Endodermal cell (in vitro differentiated cells): ENCODE results near the gene GSG1L. TPM values are rescaled to one million over a fixed set of nuclear protein-coding genes. Genes with fewer than 3 reads are reported as not detected.

Source experiments
- DNase-seq: peaks from one replicate; pipeline ENCODE4 v3.0.0-alpha.2; 2017
- H3K27ac ChIP-seq: 2 replicates; pipeline ENCODE4 v1.5.1; 2013; ENCODE audit warnings: mild to moderate bottlenecking, low read depth, low read length, moderate library complexity
- H3K27me3 ChIP-seq: 2 replicates; pipeline ENCODE4 v1.6.1; 2013; ENCODE audit warnings: mild to moderate bottlenecking, low read length, moderate library complexity; ENCODE audit not compliant: insufficient read depth, control insufficient read depth, poor library complexity, severe bottlenecking
- H3K36me3 ChIP-seq: 2 replicates; pipeline ENCODE4 v1.7.0; 2013; ENCODE audit warnings: mild to moderate bottlenecking, low read length, moderate library complexity; ENCODE audit not compliant: control insufficient read depth, insufficient read depth
- H3K4me1 ChIP-seq: one replicate; pipeline ENCODE4 v1.7.0; 2013; ENCODE audit warnings: low read length; ENCODE audit not compliant: control insufficient read depth, insufficient read depth
- H3K4me3 ChIP-seq: 2 replicates; pipeline ENCODE4 v1.5.1; 2013; ENCODE audit warnings: mild to moderate bottlenecking, low read length, moderate library complexity
- H3K9ac ChIP-seq: 2 replicates; pipeline ENCODE4 v1.6.1; 2013; ENCODE audit warnings: mild to moderate bottlenecking, low read length, moderate library complexity; ENCODE audit not compliant: poor library complexity, severe bottlenecking; ENCODE audit errors: extremely low read depth
- H3K9me3 ChIP-seq: 2 replicates; pipeline ENCODE4 v1.6.1; 2013; ENCODE audit warnings: mild to moderate bottlenecking, low read length, moderate library complexity; ENCODE audit not compliant: control insufficient read depth
- H3K27ac Mint-ChIP-seq: 2 replicates; pipeline ENCODE4 v1.8.0; 2020; ENCODE audit warnings: mixed read lengths
- H3K27me3 Mint-ChIP-seq: 2 replicates; pipeline ENCODE4 v1.8.0; 2021; ENCODE audit warnings: mild to moderate bottlenecking, mixed read lengths; ENCODE audit not compliant: insufficient read depth
- H3K36me3 Mint-ChIP-seq: 2 replicates; pipeline ENCODE4 v1.8.0; 2020; ENCODE audit warnings: low read depth, mixed read lengths
- H3K4me1 Mint-ChIP-seq: 2 replicates; pipeline ENCODE4 v1.8.0; 2020; ENCODE audit warnings: mixed read lengths
- H3K4me3 Mint-ChIP-seq: 2 replicates; pipeline ENCODE4 v1.8.0; 2020; ENCODE audit warnings: mild to moderate bottlenecking, moderate library complexity, mixed read lengths
- H3K9me3 Mint-ChIP-seq: 2 replicates; pipeline ENCODE4 v1.8.0; 2020; ENCODE audit warnings: mild to moderate bottlenecking, mixed read lengths
- CTCF ChIP-seq: fragments of 200-600 bp; sonication (generic); conservative IDR thresholded peaks from 2 replicates; pipeline ENCODE4 v1.5.0; 2021; ENCODE audit warnings: antibody characterized with exemption, mild to moderate bottlenecking
- WGBS, 2 experiments: methylation state at CpG; one replicate each; pipeline versions ENCODE4 v1.1.5 to v1.1.7; 2013; ENCODE audit warnings: missing lambda C conversion rate in 2 of 2, mixed read lengths in 1 of 2; ENCODE audit not compliant: insufficient coverage in 1 of 2, insufficient read length in 1 of 2; 5-methylcytosine and 5-hydroxymethylcytosine counted together
- total RNA-seq, 2 donors: library from RNA; stranded (reverse); fragmentation: NEBNext Ultra II Directional in 1 of 2; extraction: Animal tissue kit (Norgen Biotek cat#: 25700) in 1 of 2; gene quantifications; 2 replicates in 1 of 2; 3 replicates in 1 of 2; pipeline ENCODE4 v1.2.1, GENCODE V29; 2021

Gene GSG1L
- total RNA-seq, 2 donors from 2014 or later = 0.24 TPM; not detected in 1

- H3K4me3 Mint-ChIP-seq = no peak overlapping the region
- H3K9me3 Mint-ChIP-seq = no peaks in the 10 kb centered on the region
- 66 to 72% methylated on average over 2 of the region's 2 CpGs for WGBS, 2 experiments
- no peaks in the 10 kb centered on the region for H3K4me1 Mint-ChIP-seq
- no peaks in the 10 kb centered on the region for H3K27me3 Mint-ChIP-seq
- no peaks in the 10 kb centered on the region for H3K27me3 ChIP-seq
- no peak overlapping the region for H3K27ac ChIP-seq
- no peak overlapping the region for H3K27ac Mint-ChIP-seq
- H3K4me3 ChIP-seq = no peak overlapping the region
- no peaks in the 10 kb centered on the region for H3K4me1 ChIP-seq
- TF ChIP-seq CTCF = no peak
- no peaks in the 10 kb centered on the region for H3K36me3 Mint-ChIP-seq
- no peaks in the 10 kb centered on the region for H3K36me3 ChIP-seq
- H3K9me3 ChIP-seq = no peaks in the 10 kb centered on the region
- no peak overlapping the region for H3K9ac ChIP-seq
- no peak for DNase-seq
These were observed 273.8 kb downstream of the GSG1L start for GRCh38 chr16:27789595-27790241.

DNA sequence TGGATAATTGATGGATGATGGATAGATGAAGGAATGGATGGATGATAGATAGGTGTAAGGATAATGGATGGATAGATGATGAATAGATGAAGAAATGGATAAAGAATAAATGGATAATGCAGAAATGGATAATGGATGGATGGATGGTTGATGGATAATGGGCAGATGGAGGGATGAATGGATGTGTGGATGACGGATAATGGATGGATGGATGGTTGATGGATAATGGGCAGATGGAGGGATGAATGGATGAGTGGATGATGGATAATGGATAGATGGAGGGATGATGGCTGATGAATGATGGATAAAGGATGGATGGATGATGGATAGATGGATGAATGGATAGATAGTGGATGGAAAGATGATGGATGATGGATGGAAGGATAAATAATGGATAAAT is 274.4 kb downstream of the GSG1L start:
- no peak for DNase-seq
- WGBS, 2 experiments = 89 to 91% methylated on average over 1 of the region's 1 CpG
- Mint-ChIP-seq H3K36me3 (no peaks in the 10 kb centered on the region), H3K27ac (no peak overlapping the region), H3K9me3 (no peaks in the 10 kb centered on the region), H3K4me1 (no peaks in the 10 kb centered on the region), H3K4me3 (no peak overlapping the region), H3K27me3 (no peaks in the 10 kb centered on the region)
- Histone ChIP-seq H3K9ac (no peak overlapping the region), H3K4me1 (no peaks in the 10 kb centered on the region), H3K36me3 (no peaks in the 10 kb centered on the region), H3K27ac (no peak overlapping the region), H3K4me3 (no peak overlapping the region), H3K27me3 (no peaks in the 10 kb centered on the region), H3K9me3 (no peaks in the 10 kb centered on the region)
- no peak for TF ChIP-seq CTCF

- Mint-ChIP-seq H3K27me3 (no peaks in the 10 kb centered on the region), H3K4me3 (no peak overlapping the region), H3K4me1 (no peaks in the 10 kb centered on the region), H3K9me3 (no peaks in the 10 kb centered on the region), H3K36me3 (no peaks in the 10 kb centered on the region), H3K27ac (no peak overlapping the region)
- no peaks in the 10 kb centered on the region for H3K9me3 ChIP-seq
- H3K27ac ChIP-seq = no peak overlapping the region
- DNase-seq = no peak
- 85 to 100% methylated on average over 1 to 6 of the region's 6 CpGs for WGBS, 2 experiments
- no peaks in the 10 kb centered on the region for H3K4me1 ChIP-seq
- no peaks in the 10 kb centered on the region for H3K27me3 ChIP-seq
- no peak overlapping the region for H3K9ac ChIP-seq
- TF ChIP-seq CTCF = no peak
- H3K36me3 ChIP-seq = no peaks in the 10 kb centered on the region
- H3K4me3 ChIP-seq = no peak overlapping the region
These were observed 275.8 kb downstream of the GSG1L start for GRCh38 chr16:27787665-27788064.
